Right renal pelvis (tissue), 4 donors: Measurements from ENCODE around the gene PDE2A. TPM values are rescaled to one million over a fixed set of nuclear protein-coding genes. Genes with fewer than 3 reads are reported as not detected.

ENCODE experiments used
- DNase-seq, 4 donors: peaks; one replicate each; pipeline ENCODE4 v3.0.0-alpha.2; 2013; ENCODE audit warnings: low read depth in 4 of 4, low spot score in 3 of 4, missing footprints in 1 of 4
- polyA plus RNA-seq, 4 donors: library from polyadenylated mRNA; unstranded; fragments of 120-200 nt; gene quantifications; one replicate each; pipeline ENCODE4 v1.2.1, GENCODE V29; 2013; ENCODE audit not compliant: insufficient read length in 4 of 4

Gene PDE2A
- polyA plus RNA-seq, 4 donors, result 15.1 to 16.2 (median 15.9) TPM

DNA sequence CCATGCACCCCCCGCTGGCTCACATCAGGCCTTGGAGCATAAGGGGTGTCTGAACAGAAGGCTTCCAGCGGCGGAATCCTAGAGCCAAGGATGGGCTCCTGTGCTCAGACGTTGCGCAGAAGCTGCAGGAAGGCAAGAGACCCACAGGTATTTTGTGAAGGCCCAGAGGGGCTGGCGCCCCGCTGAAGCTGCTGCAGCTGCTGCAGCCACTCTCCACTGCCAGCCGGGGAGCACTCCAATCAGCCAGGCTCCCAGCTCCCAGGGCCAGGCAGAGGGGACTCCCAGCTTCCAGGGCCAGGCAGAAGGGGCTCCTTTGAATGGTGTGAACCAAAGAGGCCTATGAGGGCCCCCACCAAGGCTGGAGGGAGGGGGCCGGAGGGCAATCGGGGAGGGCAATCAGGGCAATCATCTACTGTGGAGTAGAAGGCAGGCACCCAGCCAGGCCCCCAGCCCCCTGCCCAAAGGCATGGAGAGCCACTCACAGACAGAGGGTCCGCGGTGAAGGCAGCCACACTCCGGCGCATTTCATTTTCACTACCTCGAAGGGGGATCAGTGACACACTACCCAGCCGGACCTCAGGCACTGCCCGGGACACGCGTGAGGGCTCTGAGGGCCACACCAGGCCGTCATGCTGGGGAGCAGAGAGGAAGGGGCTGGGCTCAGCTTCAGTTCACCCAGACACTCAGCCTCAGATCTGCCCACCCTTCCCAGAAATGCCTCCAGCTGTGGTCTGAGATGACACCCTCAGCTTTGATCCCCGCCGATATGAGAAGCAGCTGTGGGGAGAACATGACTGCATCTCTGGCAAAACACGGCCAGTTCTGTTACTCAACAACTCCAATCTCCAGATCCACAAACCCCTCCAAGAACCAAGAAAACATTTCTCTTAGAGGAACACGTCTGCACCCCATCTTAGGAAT is 11.6 kb upstream of the PDE2A start:
- no peak for DNase-seq

DNA sequence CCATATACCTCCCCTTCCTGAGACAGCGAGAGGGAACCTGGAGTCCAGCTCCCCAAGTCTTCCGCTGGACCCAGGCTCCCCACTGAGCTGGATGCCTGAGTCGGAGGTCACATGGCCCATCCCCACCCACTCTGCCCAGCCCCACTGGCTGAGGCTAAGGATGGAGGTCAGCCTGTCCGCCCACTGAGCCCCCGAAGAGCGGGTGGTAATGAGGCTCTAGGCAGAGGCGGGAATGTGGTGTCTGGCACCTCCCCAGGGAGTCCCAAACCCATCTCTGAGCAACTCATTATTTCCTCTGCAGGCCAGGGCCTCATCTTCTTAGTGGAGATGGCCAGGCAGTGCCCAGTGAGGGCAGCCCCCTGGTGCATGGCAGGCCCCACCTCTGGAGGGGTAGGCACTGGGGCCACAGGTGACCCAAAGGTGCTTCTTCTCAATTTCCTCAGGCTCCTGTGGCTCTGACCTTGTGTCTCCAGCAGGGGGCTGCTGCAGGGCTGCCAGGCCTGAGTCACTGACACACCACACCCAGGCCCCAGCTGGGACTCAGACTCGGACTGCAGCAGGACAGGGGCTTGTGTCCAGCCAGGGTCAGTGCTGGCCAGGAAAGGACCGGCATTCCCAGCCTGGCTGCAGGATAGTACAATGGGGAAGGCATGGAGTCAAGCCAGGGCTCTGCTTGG is 10.2 kb upstream of the PDE2A start:
- no peak for DNase-seq

DNA sequence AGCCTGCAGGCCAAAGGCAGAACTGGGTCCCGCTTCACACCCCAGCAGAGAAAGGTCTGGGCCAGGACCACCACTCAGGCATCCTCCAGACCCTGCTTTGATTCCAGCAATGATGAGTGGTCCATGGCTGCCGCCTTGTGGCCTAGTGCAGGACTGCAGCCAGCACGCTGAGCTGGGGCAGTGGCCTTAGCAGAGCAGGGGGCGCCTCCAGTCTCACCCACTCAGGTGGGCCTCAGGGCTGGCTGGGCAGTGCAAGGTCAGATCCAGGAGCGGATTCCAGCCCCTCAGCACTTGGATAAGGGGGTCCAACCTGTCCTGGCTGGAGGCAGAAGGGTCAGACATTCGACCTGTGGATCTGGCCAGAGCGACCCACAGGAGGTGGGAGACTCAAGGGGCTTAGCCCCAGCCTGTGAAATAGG is 9.6 kb upstream of the PDE2A start:
- no peak for DNase-seq

DNA sequence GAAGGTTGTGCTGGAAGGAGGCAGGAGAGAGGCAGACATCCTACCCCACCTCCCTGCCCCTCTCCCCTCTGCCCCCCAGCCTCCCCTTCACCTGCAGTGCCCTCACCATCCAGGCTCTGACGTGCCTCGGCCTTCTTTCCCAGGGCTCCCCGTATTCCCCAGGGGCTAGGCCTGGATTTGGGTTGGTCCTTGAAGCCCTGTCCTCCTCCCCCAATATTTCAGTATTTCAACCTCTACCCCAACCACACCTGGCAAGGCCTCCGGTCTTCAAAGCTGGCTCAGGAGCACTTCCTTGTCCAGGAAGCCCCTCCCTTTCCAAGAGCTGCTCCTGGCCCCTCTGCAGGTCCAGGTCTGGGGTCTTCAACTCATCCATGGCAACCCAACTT is 8.6 kb upstream of the PDE2A start:
- DNase-seq, result no peak

DNA sequence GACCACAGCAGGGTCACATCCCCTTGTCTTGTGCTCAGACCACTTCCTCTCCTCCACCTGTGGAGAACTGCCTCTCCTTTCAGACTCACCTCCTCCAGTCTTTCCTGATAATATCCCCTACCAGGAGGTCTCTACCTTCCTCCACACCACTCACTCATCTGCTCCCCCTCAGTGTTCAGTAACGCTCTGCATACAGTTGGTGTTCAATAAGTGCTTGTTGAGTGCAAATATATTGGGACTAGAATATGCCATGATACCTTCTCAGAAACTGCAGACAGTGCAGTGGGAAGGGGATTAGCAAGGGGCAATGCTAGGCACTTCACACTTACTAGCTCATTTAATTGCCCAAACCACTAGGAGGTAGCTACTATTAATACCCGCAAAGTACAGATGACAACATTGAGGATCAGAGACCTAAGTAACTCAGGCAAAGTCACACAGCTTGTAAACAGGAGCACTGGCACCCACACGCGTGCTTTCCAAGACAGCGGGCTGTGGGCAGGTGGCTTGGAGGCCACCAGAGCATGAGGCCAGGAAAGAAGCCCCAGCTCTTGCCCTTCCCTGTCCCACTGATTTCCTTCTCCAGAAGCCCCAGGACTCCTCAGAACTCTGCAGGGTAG is 8.1 kb upstream of the PDE2A start:
- DNase-seq, result no peak

DNA sequence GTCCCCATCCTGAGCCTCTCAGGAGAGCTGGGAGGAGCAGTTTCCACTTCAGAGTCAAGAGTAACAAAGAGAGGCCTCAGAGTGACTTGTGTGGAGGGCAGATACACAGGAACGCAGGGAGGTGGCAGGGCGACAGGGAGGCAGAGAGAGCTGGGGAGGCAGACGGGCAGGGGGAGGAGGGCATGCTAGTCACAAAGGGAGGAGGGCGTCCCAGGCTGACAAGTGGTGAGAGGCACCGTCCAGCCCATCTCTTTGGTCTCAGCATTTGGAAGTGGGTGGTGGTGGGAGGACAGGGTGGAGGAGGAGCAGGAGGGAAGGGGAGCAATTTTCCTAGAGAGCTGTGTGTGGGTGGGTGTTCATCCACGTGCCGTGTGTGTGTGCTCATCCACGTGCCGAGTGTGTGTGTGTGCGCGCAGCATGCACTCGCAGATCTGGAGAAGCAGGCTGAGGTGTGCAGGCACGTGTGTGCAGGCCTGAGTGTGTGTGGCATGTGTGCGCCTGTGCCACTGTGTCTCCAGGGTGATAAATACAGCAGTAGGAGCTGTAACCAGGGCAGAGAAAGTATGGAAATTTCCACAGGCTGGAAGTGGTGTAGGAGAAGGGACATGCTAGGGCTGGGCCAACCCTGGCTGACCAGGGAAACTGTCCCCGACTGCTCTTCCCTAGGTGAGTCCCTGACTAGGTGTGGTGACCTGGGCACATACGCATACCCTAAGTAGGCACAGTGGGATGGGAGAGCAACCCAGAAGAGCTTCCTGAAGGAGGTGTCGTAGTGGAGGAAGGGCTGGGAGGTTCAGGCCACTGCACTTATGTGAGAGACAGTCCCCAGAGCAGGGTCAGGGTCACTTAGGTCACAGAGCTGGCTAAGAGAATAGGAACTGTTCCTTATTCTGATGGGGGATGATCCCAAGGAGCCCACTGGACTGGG is 7.3 kb upstream of the PDE2A start:
- no peak for DNase-seq

DNA sequence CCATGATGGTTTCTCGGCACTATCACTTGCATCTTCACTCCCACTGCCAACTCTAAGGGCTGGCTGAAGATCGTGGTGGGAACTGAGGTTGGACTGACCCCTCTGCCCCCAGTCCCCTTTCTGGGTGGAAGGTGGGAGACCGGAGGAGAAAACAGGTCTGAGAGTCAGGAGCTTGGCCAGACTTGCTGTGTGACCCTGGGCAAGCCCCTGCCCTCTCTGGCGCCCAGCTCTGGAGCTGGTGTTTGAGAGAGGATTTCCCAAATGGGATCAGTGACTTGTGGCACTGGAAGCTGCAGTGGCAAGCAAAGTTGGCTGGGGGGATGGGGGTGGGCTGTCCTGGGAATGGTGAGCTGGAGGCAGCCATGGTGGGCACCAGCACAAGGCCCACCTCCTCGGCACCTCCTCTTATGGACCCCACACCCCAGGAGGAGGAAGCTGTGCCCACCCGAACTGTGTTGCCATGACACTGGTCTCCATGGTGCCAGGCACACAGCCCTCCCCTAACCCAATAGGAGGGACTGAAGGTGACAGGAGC is 6.5 kb upstream of the PDE2A start:
- DNase-seq, result no peak

DNA sequence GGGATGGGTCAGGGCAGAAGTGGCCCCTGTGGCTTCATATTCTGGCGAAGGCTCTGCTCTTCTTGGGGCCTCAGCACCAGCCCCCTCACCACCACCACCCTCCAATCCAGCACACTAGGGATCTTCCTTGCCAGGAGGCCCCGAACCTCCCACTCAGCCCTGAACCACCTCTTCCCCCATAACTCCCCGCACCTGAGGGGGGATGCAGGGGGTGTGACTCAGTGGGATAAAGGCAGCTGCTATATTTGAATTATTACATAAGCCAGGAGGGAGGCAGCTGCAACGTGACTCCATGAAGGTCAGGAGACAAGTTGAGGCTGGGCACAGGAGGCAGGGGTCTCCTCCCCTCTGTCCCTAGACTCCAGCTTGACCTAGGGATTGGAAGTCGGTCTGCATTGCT is 5.6 kb upstream of the PDE2A start:
- DNase-seq, result no peak

DNA sequence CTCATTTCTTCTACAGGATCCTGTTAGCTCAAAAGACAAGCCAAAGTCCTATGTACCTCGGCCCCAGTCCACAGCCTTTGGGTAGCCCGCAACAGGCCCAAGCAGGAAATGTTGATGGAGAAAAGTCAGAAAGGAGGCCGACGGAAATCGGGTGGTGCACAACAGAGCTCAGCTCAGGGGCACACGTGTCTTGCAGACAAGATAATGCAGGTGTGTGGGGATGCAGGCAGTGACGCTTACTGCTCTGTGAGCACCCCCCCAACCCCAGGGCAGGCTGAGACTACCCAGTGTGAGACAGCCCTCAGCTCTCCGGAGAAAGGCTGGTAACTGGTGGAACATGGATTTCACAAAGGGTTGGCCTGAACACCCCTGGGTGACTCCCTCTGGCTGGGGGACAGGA is 4.3 kb upstream of the PDE2A start:
- DNase-seq, result no peak

DNA sequence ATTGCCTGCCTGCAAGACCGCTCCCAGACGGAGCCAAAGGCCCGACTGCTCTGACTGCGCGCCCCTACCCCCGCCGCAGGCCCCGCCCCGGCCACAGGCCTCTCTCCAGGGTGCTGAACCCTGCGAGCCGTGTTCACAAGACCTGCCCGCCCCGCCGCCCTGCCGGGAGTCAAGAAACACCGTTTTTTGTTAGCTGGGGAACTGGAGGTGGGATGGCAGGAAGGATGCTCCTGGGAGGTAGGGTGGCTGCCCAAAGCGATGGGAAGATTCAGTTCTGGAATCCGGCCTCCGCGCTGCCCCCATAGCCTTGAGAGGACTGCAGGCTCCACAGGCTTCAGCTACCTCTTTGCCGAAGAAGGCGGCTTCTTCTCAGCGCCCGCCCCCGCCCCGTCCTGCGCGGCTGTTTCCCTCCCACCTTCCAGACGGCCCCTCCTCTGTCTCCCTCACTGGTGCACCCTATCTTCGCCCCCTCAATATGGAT is 2.7 kb upstream of the PDE2A start:
- DNase-seq, result peak; percentile 50 to 67 (median 55)

DNA sequence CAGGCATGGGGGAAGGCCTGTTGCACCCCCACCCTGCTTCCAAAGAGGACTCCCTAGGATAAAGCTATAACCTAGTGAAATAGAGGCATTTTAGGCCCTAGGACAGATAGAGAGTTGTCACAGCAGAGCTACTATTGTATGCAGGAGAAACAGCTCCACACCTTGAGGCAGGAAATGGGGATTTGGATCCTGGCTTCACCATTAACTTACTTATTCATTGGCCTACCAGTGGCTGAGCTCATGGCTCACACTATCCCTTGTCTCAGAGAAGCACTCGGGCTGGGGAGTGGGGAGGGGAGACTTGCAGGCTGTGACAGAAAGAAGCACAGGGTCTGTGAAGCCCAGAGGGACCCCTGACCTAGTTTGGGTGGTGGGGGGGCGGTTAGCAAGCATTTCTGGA is 999 bp upstream of the PDE2A start:
- DNase-seq, result no peak

DNA sequence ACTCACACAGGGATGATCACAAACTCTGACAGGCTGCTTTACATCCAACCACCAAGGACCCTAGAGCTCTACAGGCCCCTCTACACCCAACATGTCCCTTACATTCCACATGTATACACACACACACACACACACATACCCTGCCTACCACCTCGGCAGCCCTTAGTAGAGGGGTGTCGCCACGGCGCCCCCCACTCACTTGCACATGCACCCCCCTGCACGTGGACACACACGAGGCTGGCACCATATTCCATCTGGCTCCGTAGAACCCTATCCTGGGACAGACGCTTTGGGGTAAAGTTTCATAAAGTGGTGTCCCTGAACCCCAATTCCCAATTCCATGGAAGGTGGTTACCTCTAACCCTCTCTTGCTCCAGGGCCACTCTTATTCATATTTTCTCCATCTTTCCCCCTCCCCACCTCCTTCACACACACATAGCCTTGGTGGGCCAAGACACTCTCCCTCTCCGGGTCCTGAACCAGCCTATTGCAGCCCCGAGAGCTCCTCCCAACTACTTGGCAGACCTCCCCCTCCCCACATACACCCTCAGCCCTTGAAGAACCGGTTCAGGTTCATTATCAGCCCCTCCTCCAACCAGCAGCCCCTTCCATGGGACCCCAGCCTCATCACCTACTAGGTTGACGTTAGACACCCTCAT is 809 bp downstream of the PDE2A start:
- no peak for DNase-seq

DNA sequence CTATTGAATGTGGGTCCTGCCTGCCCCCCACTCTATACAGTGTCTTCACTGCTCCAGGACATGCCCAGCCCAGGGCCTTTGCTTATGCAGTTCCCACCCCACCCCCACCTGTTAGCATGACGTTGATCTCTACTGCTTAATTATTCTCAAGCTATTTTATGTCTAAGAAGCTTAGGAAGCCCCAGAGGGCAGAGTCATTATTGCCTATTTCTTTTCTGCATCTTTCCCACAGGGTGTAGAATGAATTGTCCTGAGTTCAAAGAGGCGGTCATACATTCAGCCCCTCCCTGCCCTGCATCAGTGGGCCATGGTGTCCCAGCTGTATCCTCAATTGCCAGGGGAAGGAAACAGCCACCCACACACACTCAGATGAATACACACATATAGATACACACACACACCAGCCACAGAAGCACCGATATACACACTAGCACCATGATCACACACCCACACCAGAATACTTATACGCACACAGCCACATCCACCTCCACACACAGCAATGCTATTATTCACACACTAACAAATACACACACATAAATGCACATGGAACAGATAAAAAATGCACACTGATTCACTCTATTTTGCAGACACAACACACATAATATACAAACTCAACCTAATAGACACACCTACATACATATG is 1.5 kb downstream of the PDE2A start:
- DNase-seq, result no peak

DNA sequence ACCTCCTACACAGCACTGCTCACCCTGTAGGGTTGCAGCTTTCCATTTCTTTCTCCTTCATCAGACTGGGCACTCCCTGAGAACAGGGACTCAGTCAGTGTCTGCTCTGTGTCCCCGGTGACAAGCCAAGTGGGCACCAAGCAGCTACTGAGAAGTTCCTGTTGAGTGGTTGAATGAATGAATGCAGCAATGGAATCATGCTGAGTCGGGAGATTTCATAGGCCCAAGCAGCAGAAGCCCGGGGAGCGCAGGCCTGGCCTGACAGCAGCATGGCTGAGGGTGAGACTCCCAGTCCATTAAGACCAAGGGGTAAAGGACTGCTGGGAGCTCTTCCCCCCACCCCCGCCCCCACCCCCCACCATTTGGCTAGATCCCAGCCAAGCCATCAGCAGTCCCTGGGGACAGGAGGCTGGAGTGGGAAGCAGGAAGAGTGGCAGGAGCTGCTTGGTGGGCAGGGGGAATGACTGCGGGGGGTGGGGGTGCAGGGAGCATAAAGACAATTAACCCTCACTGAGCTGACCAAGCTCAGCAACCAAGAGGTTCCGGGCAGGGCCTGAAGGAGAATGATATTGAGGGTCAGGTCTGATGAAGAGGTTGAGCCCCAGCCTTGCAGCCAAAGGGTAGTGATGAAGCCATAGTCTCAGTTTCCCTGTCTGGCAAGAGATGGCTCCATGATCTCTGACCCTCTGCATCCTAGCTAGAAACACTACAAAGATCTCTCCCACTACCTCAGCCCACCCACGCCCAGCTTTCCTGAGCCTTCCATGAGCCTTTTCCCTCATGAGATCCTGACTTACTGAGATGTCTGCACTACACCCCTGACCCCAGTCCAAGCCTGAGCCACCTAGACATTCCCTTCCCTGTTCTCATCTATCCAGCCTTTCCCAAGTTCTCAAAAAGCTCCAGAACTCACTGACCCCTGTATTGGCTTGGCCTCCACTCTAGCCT is 2.8 kb downstream of the PDE2A start:
- no peak for DNase-seq

DNA sequence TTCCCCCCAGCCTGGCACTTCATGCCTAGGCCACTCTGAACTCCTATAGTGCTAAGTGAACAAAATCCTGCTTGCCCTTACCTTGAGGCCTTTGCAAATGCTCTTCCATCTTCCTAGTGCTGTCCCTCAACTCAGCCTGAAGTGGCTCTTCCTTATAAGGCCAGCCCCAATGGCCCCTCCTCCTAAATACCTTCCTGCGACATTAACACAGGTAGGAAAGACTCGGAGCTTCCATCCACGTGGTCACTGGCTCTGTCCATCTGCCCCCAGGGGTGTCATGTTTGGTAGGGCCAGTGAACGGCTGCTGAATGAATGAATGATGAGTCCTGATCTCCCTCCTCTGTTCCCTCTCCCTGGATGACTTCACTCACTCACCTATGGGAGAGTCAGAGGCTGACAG is 4.2 kb downstream of the PDE2A start:
- DNase-seq, result no peak

DNA sequence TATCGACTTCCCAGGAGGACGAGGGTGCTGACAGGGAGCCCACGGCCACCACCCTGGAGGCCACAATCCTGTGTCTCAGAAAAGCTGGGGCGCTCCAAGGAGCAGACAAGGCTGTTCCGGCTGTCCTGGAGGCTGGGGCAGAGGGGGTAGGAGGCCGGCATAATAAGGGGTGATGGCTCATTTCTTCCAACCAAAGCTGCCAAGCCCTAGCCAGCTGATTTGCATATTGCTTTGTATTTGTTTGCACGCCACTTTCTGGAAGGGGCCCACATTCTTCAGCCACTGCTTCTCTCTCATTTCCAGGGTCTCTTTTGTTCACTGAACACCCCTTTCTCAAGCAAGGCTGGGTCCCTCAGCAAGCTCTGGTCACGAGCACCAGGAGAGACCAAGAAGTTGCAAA is 4.7 kb downstream of the PDE2A start:
- DNase-seq, result no peak

DNA sequence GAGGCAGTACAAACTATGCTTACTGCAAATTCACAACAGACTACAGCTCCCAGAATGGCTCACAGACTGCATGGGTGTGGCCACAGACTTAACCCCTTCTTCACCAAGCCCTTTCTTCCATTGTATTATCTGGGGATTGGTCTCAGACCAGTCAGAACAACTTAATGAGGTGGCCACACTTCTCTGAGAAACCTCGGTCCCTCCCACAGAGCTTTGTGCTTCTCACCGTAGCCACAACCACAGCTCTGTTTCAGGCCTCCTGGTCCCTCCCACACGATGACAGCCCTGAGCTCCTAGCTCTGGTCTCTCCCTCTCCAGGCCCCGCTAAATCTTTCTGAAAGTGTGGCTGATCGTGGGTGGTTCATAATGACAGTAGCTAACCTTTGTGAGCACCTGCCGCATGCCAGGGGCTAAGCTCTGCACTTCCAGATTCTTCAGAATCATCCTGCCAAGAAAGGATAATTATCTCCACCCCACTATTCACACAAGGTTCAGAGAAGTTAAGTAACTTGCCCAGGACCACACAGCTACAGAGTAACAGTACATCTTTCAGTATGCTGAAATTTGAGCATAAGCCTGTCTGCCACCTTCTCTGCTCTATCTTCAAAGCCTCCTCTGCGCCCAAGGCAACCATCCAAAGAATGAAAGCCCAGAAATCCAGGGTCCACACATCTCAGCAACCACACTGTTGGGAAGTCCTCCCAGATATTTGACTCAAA is 5.4 kb downstream of the PDE2A start:
- DNase-seq, result no peak
